T-helper 2 cell (primary cell): Measurements from ENCODE around the gene TSNAX.
"Not testable (repeated sequence)": the region's sequence is repeated elsewhere in the genome, so short reads cannot be mapped to it uniquely, and the experiment has no call there.

ENCODE experiments used
- DNase-seq, 5 experiments: peaks; one replicate each; pipeline versions ENCODE4 v3.0.0 to v3.0.0-alpha.2; 2012 to 2022

Gene TSNAX

GRCh38 chr1:231564373-231564772 lies 35.9 kb downstream of the TSNAX start:
- DNase-seq = no peak

DNA sequence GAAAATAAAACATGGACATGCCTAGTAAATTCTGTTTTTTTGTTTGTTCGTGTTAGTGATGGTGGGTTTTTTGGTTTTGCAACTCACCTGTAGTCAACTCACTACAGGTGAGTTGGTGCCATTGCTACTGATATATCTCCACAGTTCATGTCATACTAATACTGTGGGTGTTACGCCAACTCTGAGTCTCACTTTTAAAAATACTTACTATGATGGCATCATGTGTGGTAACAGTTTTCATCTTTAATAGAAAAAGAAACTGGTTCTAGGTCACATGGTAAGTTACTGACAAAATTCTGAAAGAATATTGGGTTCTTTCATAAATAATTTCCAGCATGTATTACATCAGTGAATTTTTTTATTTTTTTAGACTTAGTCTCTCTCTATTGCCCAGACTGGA lies 38.0 kb downstream of the TSNAX start:
- no peak for DNase-seq

DNA sequence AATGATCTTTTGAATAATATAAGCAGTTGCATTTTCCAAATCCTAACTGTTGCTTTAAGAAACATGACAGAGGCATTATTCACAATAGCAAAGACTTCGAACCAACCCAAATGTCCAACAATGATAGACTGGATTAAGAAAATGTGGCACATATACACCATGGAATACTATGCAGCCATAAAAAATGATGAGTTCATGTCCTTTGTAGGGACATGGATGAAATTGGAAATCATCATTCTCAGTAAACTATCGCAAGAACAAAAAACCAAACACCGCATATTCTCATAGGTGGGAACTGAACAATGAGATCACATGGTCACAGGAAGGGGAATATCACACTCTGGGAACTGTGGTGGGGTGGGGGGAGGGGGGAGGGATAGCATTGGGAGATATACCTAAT lies 41.8 kb downstream of the TSNAX start:
- not testable (repeated sequence) for DNase-seq

DNA sequence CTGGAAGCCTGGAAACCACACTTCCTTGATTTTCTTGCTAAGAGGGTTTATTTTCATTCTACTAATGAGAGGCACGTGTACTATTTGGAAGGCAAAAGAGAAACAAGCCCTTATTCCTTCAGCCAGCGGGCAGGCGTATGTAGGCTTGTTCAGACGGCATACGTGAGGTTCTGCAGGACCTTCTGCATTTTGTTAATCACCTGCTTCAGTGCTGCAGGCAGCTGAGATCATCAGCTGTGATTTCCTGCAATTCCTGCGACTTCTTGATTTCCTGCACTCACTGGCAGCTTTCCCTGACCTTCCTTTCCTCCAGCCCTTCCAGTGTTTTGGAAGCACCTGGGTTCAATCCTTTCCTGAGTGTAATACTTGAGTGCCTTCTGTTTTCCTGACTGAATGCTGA lies 43.4 kb downstream of the TSNAX start:
- DNase-seq = no peak

- DNase-seq = no peak
Measured at GRCh38 chr1:231575472-231575871, 47.0 kb downstream of the TSNAX start.

- no peak for DNase-seq
Measured at GRCh38 chr1:231576804-231577718, 48.6 kb downstream of the TSNAX start.

DNA sequence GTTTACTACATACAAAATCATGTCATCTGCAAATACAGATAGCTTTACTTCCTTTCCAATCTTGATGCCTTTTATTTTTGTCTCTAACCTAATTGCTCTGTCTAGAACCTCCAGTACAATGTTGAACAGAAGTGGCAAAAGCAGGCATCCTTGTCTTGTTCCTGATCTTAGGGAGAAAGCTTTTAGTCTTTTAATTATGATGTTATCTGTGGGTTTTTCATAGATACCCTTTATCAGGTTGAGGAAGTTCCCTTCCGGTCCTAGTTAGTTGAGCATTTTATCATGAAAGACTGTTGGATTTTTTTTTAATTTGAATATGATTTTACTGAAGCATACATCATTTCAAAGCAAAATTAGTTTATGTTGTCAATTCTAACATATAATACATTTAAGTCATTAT lies 52.4 kb downstream of the TSNAX start:
- DNase-seq = no peak

GRCh38 chr1:231581859-231582258 lies 53.4 kb downstream of the TSNAX start:
- DNase-seq = no peak

- no peak for DNase-seq
Measured at GRCh38 chr1:231583376-231583775, 54.9 kb downstream of the TSNAX start.

DNA sequence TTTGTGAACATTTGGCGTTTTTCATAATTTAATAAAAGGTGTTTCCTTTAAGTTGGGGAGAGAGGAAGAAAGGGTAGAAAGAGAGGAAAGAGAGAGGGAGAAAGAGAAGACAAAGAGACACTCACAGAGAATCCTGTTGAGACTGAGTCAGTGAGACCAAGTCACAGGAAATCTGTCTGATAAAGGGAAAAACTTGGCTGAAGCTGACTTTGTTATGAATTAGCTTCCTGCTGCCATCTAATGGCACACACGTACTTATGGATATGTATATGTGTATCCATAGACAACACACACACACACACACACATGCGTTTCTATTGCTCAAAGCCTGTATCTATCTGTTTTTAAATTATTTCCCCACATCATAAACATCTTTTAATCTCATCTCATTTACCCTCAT lies 55.6 kb downstream of the TSNAX start:
- peak in 1 of 5 experiments; percentile 53 for DNase-seq

GRCh38 chr1:231584921-231585320 lies 56.5 kb downstream of the TSNAX start:
- DNase-seq = no peak

DNA sequence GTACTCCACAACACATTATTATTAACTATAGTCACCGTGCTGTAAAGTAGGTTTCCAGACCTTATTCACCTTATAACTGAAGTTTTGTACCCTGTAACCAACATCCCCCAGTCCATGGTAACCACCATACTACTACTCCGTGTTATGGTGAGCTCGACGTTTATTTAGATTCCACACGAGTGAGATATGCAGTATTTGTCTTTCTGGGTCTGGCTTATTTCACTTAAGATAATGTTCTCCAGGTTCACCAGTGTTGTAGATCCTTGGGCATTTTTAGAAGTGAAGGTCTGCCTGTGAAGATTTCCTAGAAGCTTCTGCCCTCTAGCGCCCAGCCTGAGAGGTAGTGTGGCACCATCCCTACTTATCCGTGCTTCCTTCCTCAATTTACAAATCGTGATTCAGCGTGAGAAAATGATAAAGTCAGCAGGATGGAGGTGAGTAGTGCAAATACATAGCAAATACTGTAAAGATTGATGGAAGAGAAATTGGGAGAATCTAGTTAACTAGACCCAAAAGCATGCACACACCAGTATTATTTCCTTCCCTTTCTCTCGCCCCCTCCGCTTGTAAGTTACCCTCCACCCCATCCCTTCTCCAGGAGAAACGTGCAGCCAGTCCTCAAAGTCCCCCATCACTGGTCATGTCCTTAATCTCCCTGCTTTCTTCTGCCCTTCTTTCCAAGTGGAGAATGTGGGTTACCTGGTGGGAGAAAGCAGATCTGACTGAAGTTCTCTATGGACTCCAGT lies 62.2 kb downstream of the TSNAX start:
- peak in 2 of 5 experiments; percentile 6 to 65 for DNase-seq

DNA sequence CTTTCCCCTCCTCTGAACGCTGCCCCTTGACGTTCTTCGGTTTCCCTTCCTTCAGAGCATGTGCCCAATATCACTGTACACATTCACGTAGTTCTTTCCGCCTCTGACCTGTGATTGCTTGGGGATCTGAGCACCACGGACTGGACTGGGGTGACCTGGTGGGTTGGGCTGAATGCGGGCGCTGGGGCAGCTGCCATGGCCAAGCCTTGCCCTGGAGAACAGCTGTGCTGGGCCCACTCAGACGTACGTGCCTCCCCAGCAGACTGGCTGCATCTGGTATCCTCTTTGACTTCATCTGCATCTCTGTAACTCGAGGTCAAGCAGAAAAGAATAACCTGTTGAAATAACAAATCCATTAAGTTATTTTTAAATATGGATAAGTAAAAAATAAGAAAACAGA lies 63.0 kb downstream of the TSNAX start:
- no peak for DNase-seq

- no peak for DNase-seq
Measured at GRCh38 chr1:231592809-231593208, 64.3 kb downstream of the TSNAX start.

GRCh38 chr1:231593264-231593663 lies 64.8 kb downstream of the TSNAX start:
- DNase-seq = not testable (repeated sequence)

- DNase-seq = no peak
Measured at GRCh38 chr1:231594123-231594522, 65.7 kb downstream of the TSNAX start.

DNA sequence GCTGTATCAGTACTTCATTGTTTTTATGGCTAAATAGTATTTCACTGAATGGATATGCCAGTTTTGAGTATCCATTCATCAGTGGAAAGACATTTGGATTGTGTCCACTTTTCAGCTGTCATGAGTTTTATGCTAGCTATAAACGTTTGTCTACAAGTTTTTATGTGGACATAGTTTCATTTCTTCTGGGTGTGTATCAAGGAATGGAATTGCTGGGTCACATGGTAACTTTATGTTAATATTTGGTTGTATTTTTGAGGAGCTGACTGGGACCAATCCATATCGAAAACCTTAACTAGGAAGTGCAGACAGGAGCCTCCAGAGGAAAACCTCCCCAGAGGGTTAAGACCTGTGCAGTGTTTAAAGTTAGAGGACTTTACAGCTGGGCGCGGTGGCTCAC lies 66.3 kb downstream of the TSNAX start:
- DNase-seq = no peak

DNA sequence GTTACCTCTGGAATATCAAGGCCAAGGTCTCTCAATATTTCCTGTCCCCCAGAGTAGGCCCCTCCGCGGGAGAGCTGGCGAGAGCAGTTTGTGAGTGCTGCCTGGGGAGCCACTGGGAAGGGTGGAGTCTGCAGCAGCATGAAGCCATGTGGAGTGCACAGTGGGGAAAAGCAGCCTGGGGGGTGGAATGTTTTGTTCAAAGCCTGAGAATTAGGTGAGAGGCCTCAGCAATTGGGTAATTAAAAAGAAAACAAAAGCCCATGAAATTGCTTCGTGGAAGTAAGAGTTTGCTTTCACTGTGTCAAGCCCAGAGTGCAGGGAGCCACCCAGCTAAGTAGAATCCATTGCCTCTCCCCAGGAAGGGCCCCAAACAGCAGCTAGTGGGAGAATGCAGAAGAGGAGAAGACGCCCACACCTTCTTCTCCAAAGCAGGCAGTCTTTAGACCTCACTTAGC lies 67.9 kb downstream of the TSNAX start:
- DNase-seq = no peak

GRCh38 chr1:231597971-231598370 lies 69.5 kb downstream of the TSNAX start:
- DNase-seq = no peak

GRCh38 chr1:231600458-231600976 lies 72.0 kb downstream of the TSNAX start:
- DNase-seq = no peak

DNA sequence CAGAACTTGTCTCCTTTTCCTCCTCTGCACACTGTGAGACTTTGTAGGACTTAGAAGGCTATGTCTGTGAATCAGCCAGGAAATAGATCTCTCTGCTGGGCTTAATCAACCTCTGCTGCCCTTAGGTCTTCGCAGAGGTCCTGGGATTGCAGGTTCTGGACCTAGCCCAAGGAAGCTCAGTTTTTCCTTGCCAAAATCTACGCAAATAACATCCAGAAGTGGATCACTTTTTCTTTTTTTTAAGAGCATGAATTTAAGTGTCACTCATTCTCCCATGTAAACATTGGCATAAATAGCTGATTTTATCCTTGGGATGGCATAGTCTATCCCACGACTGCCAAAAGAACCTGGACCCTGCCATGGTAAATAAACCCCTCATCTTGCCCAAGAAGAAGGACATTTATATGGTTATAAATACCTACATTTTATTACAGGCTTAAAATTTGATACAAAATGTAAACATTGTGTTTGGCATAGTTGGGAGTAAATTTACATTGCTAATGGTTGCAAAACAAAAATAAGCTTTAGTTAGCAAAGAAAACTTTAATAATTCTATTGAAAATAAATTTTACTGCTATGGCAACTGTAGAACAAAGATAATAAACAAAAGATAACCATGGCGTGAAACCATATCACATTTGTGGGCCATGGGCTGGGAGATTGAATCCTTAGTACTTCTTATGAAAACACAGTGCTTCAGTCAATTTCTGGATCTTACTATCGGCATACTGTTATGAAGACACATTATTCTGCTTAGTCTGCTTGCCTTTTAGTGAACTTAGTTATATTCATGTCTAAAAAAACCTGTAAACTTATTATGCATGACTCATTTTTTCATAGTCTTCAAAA lies 73.6 kb downstream of the TSNAX start:
- DNase-seq = no peak

- DNase-seq = no peak
Measured at GRCh38 chr1:231602673-231602984, 74.2 kb downstream of the TSNAX start.
